ENCODE data around the gene FRG2.
"Not testable (repeated sequence)": the region's sequence is repeated elsewhere in the genome, so short reads cannot be mapped to it uniquely, and the experiment has no call there.

The FRG2 gene

DNA sequence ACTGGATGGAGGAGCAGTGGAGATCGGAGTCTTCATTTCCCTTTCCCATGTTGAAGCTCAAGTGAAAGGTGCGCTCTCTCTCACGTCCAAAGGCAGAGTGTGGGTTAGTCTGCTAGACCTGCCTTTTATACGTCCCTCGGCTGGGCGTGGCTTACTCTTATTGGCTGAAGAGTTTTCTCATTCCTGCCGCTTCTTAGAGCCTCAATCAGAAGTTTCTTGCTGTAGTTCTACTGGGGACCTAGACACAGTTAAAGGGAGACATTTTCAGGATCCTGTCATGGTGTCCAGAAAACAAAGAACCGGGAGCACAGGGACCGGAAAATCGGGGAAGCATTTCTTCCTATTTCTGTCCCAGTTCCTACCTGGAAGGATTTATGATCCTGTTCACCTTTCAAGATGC, at the start of gene FRG2:
FRG2 (minus strand) TSS at position 101 of the 400 bp plus-strand sequence; CDS start at position 49, 52 bp downstream.
- in situ Hi-C loops (cut with MboI; ENCODE audit: low sequenced_read_pairs), result not testable (repeated sequence)

DNA sequence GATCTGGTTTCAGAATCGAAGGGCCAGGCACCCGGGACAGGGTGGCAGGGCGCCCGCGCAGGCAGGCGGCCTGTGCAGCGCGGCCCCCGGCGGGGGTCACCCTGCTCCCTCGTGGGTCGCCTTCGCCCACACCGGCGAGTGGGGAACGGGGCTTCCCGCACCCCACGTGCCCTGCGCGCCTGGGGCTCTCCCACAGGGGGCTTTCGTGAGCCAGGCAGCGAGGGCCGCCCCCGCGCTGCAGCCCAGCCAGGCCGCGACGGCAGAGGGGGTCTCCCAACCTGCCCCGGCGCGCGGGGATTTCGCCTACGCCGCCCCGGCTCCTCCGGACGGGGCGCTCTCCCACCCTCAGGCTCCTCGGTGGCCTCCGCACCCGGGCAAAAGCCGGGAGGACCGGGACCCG, 41.3 kb upstream of the FRG2 start:
- in situ Hi-C loops (cut with MboI; ENCODE audit: low sequenced_read_pairs), result not testable (repeated sequence)

DNA sequence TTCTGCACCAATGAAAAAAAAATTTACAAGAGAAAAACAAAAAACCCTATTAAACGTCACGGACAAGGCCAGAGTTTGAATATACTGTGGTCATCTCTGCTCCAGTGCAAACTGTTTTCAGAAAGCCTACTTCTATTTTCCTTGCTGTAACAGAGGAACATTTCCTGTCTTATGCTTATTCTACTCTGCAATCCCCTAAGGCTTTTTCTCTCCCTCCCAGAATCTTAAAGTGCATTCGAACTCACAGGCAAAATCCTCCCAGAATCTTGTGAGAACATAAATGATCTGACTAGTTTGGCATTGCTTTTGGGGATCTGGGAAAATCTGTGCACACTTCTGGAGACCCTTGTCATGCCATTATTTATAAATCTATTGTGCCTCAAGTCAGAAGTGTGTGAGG, 37.7 kb upstream of the FRG2 start:
- in situ Hi-C loops (cut with MboI; ENCODE audit: low sequenced_read_pairs), result not testable (repeated sequence)

DNA sequence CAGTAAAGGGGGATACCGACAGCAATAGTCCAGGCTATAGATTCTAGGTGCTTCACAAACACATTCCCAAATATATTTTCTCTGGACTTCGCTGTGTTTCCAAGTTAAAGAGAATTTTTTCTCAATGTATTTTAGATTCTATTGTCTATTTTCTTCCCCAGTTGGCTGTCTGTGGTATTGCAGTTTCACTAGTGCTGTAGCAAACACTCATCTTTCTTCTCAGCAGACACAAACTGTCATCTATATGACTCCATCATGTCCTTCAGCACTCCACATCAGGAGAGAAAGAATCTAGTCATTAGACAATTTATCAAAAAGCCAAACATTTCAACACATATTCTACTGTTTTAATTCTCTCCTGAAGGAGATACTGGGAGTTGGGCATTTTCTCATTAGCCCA, 37.3 kb upstream of the FRG2 start, which contains the start of gene DBET:
DBET (plus strand) TSS at position 161 of the 400 bp plus-strand sequence.
- in situ Hi-C loops (cut with MboI; ENCODE audit: low sequenced_read_pairs), result not testable (repeated sequence)

DNA sequence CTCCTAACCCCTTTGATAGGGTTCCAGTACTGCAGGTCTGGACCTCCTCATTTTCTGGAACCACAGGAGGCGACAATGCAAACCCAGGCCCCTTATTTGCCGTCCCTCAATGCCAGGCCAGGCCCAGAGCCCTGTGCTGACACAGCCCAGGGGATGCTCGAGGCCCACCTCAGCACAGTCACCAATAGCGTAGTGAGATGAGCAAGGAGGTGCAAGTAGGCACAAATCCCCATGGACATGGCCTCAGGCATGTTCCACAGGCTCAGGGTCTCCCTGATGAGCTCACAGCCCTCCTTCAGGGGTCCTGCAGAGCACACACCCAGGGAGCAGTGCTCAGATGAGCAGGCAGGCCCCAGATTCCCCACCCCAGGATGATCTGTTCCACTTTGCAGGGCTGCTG, 31.9 kb upstream of the FRG2 start:
- in situ Hi-C loops (cut with MboI; ENCODE audit: low sequenced_read_pairs), result not testable (repeated sequence)

DNA sequence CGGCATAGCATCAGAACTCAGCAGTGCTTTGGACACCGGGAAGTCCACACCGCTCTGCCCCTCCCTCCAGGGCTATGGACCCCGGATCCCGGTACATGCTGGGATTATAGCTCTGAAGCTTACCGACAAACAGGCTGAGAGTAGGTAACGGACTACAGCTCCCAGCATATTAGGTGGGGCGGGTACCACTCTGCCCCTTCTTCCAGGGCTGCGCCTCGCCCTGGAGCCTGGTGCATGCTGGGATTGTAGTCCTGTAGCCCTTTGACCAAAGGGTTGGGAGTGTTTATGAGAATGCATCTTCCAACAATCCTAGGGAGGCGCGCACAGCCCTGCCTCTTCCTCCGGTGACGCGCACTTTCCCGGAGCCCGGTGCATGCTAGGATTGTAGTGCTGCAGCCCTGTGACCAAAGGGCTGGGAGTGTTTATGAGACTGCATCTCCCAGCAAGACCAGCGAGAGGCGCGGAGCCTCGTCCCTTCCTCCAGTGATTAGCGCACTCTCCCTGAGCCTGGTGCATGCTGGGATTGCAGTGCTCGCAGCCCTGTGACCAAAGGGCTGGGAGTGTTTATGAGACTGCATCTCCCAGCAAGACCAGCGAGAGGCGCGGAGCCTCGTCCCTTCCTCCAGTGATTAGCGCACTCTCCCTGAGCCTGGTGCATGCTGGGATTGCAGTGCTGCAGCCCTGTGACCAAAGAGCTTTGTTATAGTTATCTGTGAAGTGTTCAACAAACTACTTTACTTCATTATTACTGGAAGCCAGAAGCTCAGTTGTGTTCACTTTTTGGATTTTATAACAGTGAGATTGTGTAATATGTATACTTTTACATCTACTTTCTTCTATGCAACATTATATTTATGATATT, 22.6 kb upstream of the FRG2 start:
- in situ Hi-C loops (cut with MboI; ENCODE audit: low sequenced_read_pairs), result not testable (repeated sequence)

DNA sequence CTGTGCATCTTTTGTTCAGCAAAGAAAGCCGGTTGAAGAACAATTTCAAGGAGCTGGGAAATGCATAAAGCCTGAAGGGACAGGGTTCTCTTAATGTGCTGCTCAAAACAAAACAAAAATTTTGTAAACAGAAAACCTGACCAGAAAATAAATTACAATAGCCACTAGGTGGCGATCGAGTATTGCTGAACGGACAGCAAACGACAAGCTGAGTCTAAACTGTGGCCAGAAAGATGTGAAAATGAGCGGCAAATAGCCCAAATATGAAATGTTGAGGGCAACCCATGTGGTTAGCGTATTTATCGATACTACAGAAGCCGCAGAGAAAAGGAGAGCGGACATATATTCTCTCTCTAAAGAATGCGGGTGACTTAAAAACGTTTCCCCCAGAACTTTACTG, 20.6 kb upstream of the FRG2 start:
- in situ Hi-C loops (cut with MboI; ENCODE audit: low sequenced_read_pairs), result not testable (repeated sequence)

DNA sequence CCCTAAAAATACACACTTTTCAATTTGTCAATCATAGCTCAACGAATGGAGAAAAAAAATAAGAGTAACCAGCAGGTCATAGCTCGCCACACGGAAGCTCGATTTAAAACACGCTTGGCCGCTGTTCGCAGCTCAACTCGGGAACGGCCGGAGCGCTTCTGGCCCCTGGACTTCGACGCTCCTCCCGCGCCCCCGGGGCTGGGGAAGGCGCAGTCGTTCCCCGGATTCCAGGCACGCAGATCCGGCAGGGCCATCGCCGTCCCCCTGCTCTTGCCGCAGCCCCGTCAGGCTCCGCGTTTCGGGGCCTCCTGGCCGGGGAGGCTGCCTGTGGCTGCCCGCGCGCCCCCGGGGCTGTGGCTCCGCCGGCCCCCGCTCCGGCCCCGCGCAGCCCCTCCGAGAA, 13.8 kb upstream of the FRG2 start:
- in situ Hi-C loops (cut with MboI; ENCODE audit: low sequenced_read_pairs), result not testable (repeated sequence)

DNA sequence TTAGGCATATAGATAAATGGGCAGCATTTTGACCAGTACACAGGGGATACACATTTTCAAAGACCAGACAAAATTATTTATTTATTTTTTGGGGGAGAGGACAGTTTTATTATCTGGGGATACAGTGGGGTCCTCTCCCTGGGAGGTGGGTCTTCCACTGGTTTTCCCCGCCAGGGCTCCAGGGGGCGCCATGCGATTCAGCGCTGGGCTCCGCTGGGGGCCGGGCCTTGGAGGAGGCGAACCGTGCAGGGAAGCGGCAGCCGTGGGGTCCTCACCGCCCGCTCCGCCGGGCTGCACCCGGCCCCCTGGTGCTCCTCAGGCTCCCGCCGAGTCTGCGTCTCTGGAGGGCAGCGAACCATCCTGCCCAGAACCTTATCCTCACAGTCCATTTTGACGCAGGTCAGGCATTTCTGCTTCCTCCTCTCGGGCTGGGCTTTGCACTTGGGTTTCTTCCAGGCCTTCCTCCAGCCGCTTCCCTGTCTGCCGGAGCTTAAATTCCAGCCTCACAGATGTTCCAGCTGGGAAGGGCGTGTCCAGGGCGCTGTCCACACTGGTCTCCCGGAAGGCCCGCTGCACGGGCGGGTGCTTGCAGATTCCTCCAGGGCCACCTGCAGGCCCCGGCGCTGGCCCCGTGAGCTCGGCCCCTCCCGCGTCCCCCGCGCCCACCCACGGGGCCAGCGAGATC, 10.8 kb upstream of the FRG2 start:
- in situ Hi-C loops (cut with MboI; ENCODE audit: low sequenced_read_pairs), result not testable (repeated sequence)

DNA sequence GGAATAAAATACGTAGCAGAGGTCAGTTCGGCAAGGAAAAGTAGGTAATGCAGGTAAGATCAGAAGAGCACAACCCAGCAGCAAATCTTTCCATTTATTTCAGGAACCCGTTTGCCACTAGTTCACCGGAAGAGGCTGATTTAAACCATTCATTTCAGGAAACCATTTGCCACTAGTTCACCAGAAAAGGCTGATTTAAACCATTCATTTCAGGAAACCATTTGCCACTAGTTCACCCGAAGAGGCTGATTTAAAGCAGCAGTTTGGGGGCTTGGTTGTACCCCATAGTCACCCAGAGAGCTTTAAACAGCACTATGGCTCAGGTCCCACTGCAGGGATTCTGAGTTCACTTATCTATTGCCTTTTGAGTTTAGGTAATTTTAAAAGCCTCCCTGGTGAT, 4.2 kb upstream of the FRG2 start:
- in situ Hi-C loops (cut with MboI; ENCODE audit: low sequenced_read_pairs), result not testable (repeated sequence)

DNA sequence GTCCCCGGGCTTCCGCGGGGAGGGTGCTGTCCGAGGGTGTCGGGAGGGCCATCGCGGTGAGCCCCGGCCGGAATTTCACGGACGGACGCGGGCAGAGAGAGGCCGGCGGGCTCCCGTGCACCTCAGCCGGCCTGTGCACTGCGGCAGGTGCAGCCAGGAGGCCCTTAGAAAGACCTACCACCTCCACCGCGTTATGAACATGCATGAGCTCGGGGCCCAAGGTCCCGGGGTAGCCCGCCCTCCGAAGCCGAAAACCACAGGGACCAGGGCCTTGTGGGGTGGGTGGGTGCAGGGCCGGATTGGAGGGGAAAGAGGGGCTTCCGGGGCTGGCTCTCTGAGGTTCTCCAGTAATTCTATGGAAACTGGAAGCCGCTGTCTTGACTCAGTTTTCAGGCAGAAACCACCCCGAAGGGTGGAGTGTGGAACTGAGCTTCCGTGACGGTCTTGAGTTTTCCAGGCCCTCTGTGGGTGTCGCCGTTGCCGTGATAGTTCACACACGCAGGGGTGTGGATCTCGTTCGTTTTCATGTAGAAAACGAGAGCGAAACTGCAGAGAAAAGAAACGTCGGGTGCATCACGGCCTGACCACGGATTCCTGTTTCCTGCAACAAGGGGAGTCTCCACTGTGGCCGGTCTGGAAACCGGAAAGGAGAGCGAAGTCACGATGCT, 4.3 kb downstream of the FRG2 start:
- in situ Hi-C loops (cut with MboI; ENCODE audit: low sequenced_read_pairs), result not testable (repeated sequence)

DNA sequence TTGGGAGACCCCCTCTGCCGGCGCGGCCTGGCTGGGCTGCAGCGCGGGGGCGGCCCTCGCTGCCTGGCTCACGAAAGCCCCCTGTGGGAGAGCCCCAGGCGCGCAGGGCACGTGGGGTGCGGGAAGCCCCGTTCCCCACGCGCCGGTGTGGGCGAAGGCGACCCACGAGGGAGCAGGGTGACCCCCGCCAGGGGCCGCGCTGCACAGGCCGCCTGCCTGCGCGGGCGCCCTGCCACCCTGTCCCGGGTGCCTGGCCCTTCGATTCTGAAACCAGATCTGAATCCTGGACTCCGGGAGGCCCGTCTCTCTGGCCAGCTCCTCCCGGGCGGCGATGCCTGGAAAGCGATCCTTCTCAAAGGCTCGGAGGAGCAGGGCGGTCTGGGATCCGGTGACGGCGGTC, 5.1 kb downstream of the FRG2 start:
- in situ Hi-C loops (cut with MboI; ENCODE audit: low sequenced_read_pairs), result not testable (repeated sequence)

DNA sequence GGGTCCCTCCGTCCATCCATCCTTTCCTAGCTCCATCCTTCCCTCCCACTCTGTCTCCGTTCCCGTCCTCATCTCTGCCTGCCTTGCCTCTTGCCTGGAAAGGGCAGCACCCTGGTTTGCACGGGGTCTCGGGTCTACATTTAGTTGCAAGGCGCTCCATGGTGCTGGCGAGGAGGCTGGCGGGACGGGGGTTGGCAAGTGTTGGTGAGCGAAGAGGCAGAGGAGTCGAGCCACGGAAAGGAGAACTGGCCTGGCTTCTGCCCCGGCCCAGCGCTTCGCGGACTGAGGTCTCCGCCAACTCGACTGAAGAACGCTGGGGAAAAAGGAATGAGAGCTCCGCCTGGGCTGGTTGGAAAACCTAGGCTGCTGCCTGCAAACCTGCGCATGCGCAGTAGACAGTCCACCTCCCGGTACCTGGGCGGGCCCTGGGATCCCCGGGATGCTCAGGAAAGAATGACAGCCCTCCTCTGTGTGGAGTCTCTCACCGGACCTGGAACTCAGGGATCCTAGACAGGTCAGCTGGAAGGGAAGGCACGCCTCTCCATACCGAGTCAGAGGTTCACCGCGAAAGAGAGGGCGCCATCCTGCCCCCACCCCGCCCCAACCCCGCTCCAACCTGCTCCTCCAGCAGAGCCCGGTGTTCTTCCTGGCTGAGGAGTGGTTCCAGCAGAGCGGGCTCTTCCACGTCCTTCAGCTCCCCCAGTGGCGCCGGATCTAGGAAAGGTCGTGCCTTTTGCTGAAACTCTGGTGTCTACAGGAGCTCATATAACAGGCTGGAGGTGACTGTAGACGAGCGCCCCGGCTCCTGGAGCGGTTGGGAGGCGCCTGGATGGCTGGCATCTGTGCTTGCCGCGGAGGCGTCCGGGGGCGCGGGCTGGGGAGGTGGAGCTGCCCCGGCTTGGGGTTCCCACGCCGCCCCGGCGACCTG, 6.0 kb downstream of the FRG2 start:
- in situ Hi-C loops (cut with MboI; ENCODE audit: low sequenced_read_pairs), result no loop called here

DNA sequence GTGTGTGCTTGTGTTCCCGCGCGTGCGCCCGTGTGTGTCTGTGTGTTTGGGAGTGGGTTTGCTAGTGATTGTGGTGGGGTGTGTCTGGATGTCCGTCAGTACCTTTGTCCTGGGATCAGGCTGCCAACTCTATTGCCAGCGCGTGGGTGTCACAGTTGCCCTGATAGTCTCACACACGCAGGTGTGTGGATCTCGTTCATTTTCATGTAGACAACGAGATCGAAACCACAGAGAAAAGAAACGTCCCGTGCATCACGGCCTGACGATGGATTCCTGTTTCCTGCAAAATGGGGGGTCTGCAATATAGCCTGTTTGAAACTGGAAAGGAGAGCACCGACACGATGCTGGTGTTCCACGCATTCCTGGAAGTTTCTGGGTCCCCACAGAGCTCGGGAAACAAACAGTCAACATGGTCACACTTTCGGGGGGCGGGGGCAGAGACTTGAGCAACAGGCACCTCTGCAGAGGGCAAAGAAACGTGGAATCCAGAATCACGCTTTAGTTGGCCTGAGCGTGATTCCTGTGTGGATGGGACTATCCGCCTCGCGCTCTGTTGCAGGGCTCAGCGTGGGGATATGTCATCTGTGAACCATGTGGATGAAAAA, 7.1 kb downstream of the FRG2 start:
- in situ Hi-C loops (cut with MboI; ENCODE audit: low sequenced_read_pairs), result not testable (repeated sequence)

DNA sequence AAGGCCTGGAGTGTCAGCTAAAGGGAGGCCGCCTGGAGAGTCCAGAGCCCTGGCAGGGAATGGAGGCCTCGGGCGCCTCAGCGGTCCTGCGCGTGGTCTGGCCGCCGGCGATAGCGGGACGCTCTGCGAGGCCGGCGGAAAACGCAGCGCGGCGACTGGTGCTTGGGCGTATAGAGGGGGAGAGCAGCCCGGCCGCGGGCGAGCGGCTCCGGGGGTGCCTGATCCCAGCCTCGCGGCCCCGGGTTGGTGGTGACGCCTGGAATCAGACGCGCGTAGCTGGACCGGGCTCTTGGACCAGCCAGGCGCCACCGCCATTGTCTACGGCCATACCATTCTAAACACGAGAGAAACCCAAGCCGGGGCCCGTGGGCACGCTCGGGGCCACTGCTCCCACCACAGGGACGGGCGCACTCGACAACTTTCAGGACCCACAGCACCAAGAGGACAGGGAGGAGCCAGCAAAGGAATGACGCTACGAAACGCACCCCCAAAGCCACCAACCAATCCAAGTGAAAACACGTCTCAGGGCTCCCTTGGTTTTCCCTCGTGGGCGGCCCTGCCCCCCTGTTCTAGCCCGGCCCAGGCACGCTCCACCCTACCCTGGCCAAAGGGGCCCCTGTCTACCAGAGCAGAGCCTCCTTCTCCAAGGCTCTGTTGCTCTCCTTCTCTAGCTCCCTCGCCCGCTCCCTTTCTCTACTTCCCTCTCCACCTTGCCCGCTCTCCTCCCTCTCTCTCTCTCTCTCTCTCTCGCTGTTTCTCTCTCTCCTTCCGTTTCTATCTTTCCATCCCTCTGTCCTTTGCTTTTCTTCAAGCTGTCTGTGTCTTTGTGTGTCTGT, 7.8 kb downstream of the FRG2 start:
- in situ Hi-C loops (cut with MboI; ENCODE audit: low sequenced_read_pairs), result no loop called here

DNA sequence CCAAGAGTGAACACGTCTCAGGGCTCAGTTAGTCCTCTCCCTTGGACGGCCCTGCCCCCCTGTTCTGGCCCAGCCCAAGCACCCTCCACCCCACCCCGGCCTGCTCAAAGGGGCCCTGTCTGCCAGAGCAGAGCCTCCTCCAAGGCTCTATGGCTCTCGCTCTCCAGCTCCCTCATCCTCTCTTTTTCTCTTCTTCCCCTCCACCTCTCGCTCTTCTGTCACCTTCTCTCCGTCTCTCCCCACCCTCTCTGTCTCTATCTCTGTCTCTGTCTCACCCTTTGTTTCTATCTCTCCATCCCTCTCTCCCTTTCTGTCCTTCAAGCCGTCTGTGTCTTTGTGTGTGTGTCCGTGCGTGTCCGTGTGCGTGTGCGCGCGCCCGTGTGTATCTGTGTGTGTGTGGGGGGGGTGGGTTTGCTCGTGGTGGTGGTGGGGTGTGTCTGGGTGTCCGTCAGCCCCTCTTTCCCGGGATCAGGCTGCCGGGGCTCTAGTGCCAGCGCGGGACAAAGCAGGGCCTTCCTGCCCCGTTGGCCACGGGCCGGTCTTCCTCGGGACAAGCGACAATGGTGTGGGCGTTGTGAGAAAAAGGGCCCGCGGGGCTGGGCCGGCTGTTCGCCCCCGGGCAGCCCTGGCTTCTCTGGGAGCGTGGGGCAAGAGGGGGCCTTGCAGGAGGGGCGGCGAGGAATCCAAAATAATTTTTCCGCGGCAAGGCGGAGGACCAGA, 8.7 kb downstream of the FRG2 start:
- in situ Hi-C loops (cut with MboI; ENCODE audit: low sequenced_read_pairs), result no loop called here

DNA sequence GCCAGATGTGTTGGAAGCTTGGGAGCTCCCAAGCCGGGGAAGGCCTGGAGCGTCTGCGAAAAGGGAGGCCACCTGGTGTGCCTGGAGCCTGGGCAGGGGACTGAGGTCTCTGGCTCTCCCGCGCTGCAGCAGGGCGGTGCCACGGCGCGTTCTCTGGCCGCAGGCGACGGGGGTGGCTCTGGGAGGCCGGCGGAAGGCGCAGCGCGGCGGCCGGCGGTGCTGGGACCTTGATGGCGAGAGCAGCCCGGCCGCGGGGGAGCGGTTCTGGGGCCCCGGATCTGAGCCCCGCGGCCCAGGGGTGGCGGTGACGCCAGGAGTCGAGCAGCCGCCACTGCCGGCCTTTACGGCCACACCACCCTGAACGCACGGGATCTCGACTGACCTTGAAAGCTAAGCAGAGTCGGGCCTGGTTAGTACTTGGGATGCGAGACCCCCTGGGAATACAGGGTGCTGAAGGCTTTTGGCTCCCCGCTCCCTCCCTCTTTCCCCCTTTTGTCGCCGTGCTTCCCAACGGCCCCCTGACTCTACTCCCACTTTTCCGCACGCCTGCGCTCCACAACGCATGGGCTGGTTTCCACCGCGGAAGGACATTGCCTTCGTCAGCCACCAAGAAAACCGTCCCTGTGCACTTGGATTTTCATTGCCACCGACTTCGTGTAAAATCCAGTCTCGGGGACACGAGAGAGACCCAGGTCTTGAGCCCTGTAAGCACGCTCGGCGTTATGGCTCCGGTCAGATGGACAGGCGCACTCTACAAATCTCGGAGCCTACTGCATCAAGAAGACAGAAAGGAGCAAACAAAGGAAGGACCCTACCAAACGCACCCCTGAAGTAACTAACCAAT, 9.5 kb downstream of the FRG2 start:
- in situ Hi-C loops (cut with MboI; ENCODE audit: low sequenced_read_pairs), result no loop called here
